Measurements from ENCODE around the gene OTUD5. TPM values are rescaled to one million over a fixed set of nuclear protein-coding genes. Genes with fewer than 3 reads are reported as not detected.

Gene OTUD5
- total and polyA plus RNA-seq, 7 donors = 17.5 to 38.7 (median 28.3) TPM

DNA sequence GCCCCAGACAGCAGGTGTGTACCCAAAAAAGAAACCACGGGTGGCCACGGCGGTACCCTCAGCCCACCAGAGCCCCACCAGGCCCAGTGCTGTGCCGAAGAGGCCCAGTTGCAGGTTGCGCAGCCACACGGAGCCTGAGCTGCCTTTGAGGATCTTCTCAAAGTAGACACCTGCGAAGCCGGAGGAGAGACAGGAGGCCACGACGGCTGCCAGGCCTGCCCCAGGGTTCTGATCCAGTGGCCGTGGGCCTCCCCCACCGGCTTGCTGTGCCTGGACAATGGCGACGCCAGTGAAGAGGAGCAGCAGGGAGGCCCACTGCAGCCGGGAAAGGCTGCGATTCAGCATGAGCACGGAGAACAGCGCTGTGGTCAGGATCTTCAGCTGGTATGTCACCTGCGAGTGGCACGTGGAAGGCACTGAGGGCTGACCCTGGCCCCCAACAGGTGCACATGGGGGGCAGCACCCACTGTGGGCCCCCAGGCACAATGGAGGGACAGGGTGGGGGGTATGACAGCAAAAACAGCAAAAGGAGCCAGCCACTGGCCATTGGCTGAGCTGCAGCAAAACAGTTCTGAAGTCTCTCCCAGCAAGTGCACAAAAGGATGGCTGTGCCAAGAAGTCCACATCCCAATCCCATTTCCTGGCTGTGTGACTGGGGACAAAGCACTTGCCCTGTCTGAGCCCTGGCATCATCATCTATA, 52.2 kb downstream of the OTUD5 start:
- H3K27ac ChIP-seq = no peak overlapping the region

DNA sequence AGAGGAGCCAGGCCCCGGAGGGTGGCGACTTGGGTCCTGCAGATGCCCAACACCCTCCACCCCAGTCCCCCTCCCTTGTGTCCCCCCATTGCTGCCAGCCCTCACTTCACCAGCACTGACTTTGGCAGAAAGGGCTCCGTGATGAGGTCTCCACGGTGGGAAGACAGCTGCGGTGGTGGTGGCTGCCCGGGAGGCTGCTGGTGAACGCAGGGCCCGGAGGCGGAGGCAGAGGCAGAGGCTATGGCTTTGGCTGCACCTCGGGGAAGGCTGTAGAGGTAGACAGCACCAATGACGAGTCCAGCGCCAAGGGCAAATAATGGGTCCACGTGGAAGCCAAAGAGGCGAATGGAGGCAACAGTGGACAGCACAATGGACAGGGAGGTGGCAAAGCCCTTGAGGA, 52.8 kb downstream of the OTUD5 start:
- H3K36me3 ChIP-seq (ENCODE audit: insufficient read depth in 1 of 2, low read depth in 1 of 2) = peaks cover 4 to 55% of the 10 kb centered on the region in 2 donors
- intact Hi-C loops (cut with DNase I) = no loop called here
- ATAC-seq (no peak), DNase-seq (no peak)
- 77 to 88% (median 81%) methylated on average over 14 of the region's 14 CpGs for WGBS, 3 donors
- no peaks in the 10 kb centered on the region for H3K27me3 ChIP-seq (ENCODE audit: insufficient read depth in 3 of 3, low read length in 2 of 3)
- no peaks in the 10 kb centered on the region for H3K9me3 ChIP-seq
- no peak overlapping the region for H3K27ac ChIP-seq
- TF ChIP-seq, protein P1, sequence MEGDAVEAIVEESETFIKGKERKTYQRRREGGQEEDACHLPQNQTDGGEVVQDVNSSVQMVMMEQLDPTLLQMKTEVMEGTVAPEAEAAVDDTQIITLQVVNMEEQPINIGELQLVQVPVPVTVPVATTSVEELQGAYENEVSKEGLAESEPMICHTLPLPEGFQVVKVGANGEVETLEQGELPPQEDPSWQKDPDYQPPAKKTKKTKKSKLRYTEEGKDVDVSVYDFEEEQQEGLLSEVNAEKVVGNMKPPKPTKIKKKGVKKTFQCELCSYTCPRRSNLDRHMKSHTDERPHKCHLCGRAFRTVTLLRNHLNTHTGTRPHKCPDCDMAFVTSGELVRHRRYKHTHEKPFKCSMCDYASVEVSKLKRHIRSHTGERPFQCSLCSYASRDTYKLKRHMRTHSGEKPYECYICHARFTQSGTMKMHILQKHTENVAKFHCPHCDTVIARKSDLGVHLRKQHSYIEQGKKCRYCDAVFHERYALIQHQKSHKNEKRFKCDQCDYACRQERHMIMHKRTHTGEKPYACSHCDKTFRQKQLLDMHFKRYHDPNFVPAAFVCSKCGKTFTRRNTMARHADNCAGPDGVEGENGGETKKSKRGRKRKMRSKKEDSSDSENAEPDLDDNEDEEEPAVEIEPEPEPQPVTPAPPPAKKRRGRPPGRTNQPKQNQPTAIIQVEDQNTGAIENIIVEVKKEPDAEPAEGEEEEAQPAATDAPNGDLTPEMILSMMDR (IDR thresholded peaks at IDR 0.05) = no peak
- H3K4me3 ChIP-seq = no peak overlapping the region
- no peaks in the 10 kb centered on the region for H3K4me1 ChIP-seq

More for the DNA sequence above, 52.2 kb downstream of the OTUD5 start:
- DNase-seq = no peak
- H3K9me3 ChIP-seq = no peaks in the 10 kb centered on the region
- 88 to 93% (median 89%) methylated on average over 17 to 20 of the region's 20 CpGs for WGBS, 3 donors
- H3K4me1 ChIP-seq = no peaks in the 10 kb centered on the region
- peaks cover 4 to 55% of the 10 kb centered on the region in 2 donors for H3K36me3 ChIP-seq (ENCODE audit: insufficient read depth in 1 of 2, low read depth in 1 of 2)
- H3K4me3 ChIP-seq = no peak overlapping the region
- ATAC-seq = no peak
- TF ChIP-seq, protein P1 (IDR thresholded peaks at IDR 0.05) = no peak
- intact Hi-C loops (cut with DNase I) = no loop called here
- H3K27me3 ChIP-seq (ENCODE audit: insufficient read depth in 3 of 3, low read length in 2 of 3) = no peaks in the 10 kb centered on the region

DNA sequence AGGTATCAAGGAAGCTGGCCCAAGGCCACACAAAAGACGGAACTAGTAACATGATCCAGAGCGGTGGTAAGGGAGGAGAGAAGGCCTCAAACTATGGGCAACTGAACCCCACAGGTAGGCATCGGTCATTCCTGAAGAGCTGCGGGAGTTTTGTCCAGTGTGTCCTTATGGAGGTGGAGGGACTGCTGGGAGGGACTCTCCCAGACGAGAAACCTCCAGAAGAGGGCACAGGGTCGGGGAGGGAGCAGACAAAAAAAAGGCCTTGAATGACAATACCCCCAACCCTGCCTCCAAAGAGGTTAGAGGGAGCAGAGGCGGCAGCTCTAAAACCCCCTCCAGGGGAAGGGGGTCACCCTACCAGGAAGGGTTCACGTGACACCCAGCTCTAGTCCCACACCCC, 53.2 kb downstream of the OTUD5 start:
- no peak overlapping the region for H3K27ac ChIP-seq
- H3K27me3 ChIP-seq (ENCODE audit: insufficient read depth in 3 of 3, low read length in 2 of 3) = no peaks in the 10 kb centered on the region
- H3K4me3 ChIP-seq = no peak overlapping the region
- H3K9me3 ChIP-seq = no peaks in the 10 kb centered on the region
- no peak for ATAC-seq
- no peak for DNase-seq
- intact Hi-C loops (cut with DNase I) = no loop called here
- H3K4me1 ChIP-seq = no peaks in the 10 kb centered on the region
- peaks cover 4 to 55% of the 10 kb centered on the region in 2 donors for H3K36me3 ChIP-seq (ENCODE audit: insufficient read depth in 1 of 2, low read depth in 1 of 2)
- WGBS, 3 donors = 65 to 82% (median 69%) methylated on average over 5 to 8 of the region's 8 CpGs
- TF ChIP-seq, protein P1 (IDR thresholded peaks at IDR 0.05) = no peak

DNA sequence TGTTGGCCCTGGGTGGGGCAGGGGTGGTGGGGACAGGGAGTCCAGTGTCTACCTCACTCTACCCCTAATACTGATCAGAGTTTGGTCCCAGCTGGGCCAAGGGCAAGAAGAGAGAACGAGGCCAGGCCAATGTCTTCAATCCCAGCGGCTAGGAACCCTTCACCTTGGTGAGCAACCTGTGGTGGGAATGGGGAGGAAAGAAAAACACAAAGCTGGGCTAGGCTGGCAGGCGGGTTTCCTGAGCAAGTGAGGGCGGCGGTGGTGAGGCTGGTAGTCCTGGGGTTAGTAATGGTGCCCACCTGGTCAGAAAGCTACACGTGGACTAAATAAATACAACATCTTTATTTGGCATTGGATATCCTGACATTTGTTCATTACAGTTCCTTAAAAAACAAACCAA, 54.1 kb downstream of the OTUD5 start:
- Histone ChIP-seq H3K4me3 (no peak overlapping the region), H3K27me3 (ENCODE audit: insufficient read depth in 3 of 3, low read length in 2 of 3) (no peaks in the 10 kb centered on the region), H3K4me1 (no peaks in the 10 kb centered on the region), H3K27ac (no peak overlapping the region), H3K9me3 (no peaks in the 10 kb centered on the region), H3K36me3 (ENCODE audit: insufficient read depth in 1 of 2, low read depth in 1 of 2) (peaks cover 4 to 55% of the 10 kb centered on the region in 2 donors)
- TF ChIP-seq, protein P1 (IDR thresholded peaks at IDR 0.05) = no peak
- no peak for ATAC-seq
- 76 to 82% (median 82%) methylated on average over 6 of the region's 6 CpGs for WGBS, 3 donors
- no peak for DNase-seq
- intact Hi-C loops (cut with DNase I) = no loop called here

DNA sequence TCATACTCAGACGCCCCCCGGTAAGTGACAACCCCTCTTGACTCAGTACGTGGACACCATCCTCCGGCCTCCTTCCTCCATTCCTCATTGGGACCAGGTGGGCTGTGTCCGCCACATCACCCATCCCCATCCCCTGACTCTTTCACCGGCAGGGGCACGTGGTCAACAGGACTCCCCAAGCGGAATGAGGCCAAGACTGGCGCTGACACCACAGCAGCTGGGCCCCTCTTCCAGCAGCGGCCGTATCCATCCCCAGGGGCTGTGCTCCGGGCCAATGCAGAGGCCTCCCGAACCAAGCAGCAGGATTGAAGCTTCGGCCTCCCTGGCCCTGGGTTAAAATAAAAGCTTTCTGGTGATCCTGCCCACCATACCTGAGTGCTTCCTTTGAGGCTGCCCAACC, 54.6 kb downstream of the OTUD5 start:
- DNase-seq (no peak), ATAC-seq (no peak)
- Histone ChIP-seq H3K36me3 (ENCODE audit: insufficient read depth in 1 of 2, low read depth in 1 of 2) (peaks cover 4 to 55% of the 10 kb centered on the region in 2 donors), H3K27me3 (ENCODE audit: insufficient read depth in 3 of 3, low read length in 2 of 3) (no peaks in the 10 kb centered on the region), H3K4me1 (no peaks in the 10 kb centered on the region), H3K27ac (no peak overlapping the region), H3K9me3 (no peaks in the 10 kb centered on the region), H3K4me3 (no peak overlapping the region)
- 71 to 81% (median 81%) methylated on average over 12 to 14 of the region's 14 CpGs for WGBS, 3 donors
- intact Hi-C loops (cut with DNase I) = no loop called here
- TF ChIP-seq, protein P1 (IDR thresholded peaks at IDR 0.05) = no peak
